Endothelial cell of umbilical vein (primary cell): ENCODE measurements around the gene FAM32A. TPM values are rescaled to one million over a fixed set of nuclear protein-coding genes. Genes with fewer than 3 reads are reported as not detected.

Source experiments
- BruUV-seq: library from RNA; stranded (reverse); fragments of 400-500 nt; replicated peaks from 2 replicates; lab custom pipeline; 2021; lab: Mats Ljungman, UMichigan
- CTCF ChIA-PET: fragments of 300-600, 350-600 bp; sonication (Branson Sonifier 250); formaldehyde crosslinking; loops from one replicate; lab custom pipeline; 2021; ENCODE audit warnings: antibody characterized with exemption, inconsistent platforms; lab: Charles Lee
- POLR2A ChIA-PET: fragments of 300-600, 350-600 bp; sonication (Branson Sonifier 250); formaldehyde crosslinking; loops from one replicate; lab custom pipeline; 2021; ENCODE audit warnings: antibody characterized with exemption, inconsistent platforms; lab: Charles Lee
- DNase-seq: peaks from one replicate; pipeline ENCODE4 v3.0.0-alpha.2; 2011; ENCODE audit warnings: low read depth, low spot score
- FAIRE-seq: peaks from 2 replicates; lab custom pipeline; 2011; peaks lifted over from hg19 to GRCh38; lab: Jason Lieb, UNC
- H2AFZ ChIP-seq: 2 replicates; pipeline ENCODE4 v1.6.0; 2012; ENCODE audit warnings: low read depth, low read length, control low read depth, inconsistent platforms
- H3K27ac ChIP-seq: 2 replicates; pipeline ENCODE4 v1.5.1; 2011; ENCODE audit warnings: low read depth, mild to moderate bottlenecking, control low read depth, low read length, moderate library complexity; ENCODE audit not compliant: insufficient read depth
- H3K27me3 ChIP-seq, 2 experiments: 2 replicates each; pipeline versions ENCODE4 v1.6.0 to v1.6.1; 2011; ENCODE audit warnings: low read length in 2 of 2, mixed read lengths in 1 of 2; ENCODE audit not compliant: control insufficient read depth in 2 of 2, insufficient read depth in 2 of 2
- H3K36me3 ChIP-seq, 2 experiments: 2 replicates in 1 of 2; 3 replicates in 1 of 2; pipeline ENCODE4 v1.5.1; 2011; ENCODE audit warnings: low read length in 2 of 2, mild to moderate bottlenecking in 1 of 2, moderate library complexity in 1 of 2; ENCODE audit not compliant: control insufficient read depth in 2 of 2, insufficient read depth in 2 of 2; ENCODE audit errors: extremely low read depth in 1 of 2
- H3K4me1 ChIP-seq: 3 replicates; pipeline ENCODE4 v1.5.1; 2011; ENCODE audit warnings: mild to moderate bottlenecking, low read length; ENCODE audit not compliant: control insufficient read depth, insufficient read depth; ENCODE audit errors: extremely low read depth
- H3K4me2 ChIP-seq: 2 replicates; pipeline ENCODE4 v1.6.1; 2011; ENCODE audit warnings: low read length, control low read depth, mixed read lengths; ENCODE audit not compliant: insufficient read depth
- H3K4me3 ChIP-seq, 3 experiments: fragments of 200-600 bp in 1 of 3; sonication (generic), shearing (Covaris generic) in 1 of 3; replicated peaks in 1 of 3; 2 replicates each; pipeline ENCODE4 v1.5.1; 2011 to 2016; ENCODE audit warnings: control low read depth in 3 of 3, low read length in 3 of 3, mild to moderate bottlenecking in 2 of 3, inconsistent platforms in 1 of 3, low read depth in 1 of 3, moderate library complexity in 1 of 3; ENCODE audit not compliant: insufficient read depth in 1 of 3
- H3K79me2 ChIP-seq: 2 replicates; pipeline ENCODE4 v1.6.0; 2012; ENCODE audit warnings: low read length, inconsistent platforms; ENCODE audit not compliant: control insufficient read depth, insufficient read depth
- H3K9ac ChIP-seq: replicated peaks from 2 replicates; pipeline ENCODE3; 2011; ENCODE audit warnings: low read length, control low read depth; ENCODE audit not compliant: insufficient read depth; ENCODE audit errors: extremely low read depth
- H3K9me1 ChIP-seq: replicated peaks from 3 replicates; pipeline ENCODE4 v1.6.0; 2011; ENCODE audit warnings: mild to moderate bottlenecking, low read length; ENCODE audit not compliant: control insufficient read depth, insufficient read depth; ENCODE audit errors: extremely low read depth
- H3K9me3 ChIP-seq: replicated peaks from 2 replicates; pipeline ENCODE4 v1.5.1; 2012; ENCODE audit warnings: low read length, inconsistent platforms; ENCODE audit not compliant: control insufficient read depth, insufficient read depth
- H4K20me1 ChIP-seq: replicated peaks from 2 replicates; pipeline ENCODE3; 2011; ENCODE audit warnings: mild to moderate bottlenecking, low read length; ENCODE audit not compliant: control insufficient read depth, insufficient read depth; ENCODE audit errors: extremely low read depth
- EZH2 ChIP-seq: IDR thresholded peaks from 2 replicates; pipeline ENCODE4 v1.6.1; 2012; ENCODE audit warnings: borderline replicate concordance, low read depth, mild to moderate bottlenecking, moderate library complexity, low read length, inconsistent platforms; ENCODE audit not compliant: severe bottlenecking
- FOS ChIP-seq: IDR thresholded peaks from 2 replicates; pipeline ENCODE4 v1.6.1; 2011; ENCODE audit warnings: mild to moderate bottlenecking, low read length, moderate library complexity, borderline replicate concordance; ENCODE audit not compliant: insufficient read depth
- GATA2 ChIP-seq: IDR thresholded peaks from 2 replicates; pipeline ENCODE4 v1.7.0; 2011; ENCODE audit warnings: low read depth, mild to moderate bottlenecking, moderate library complexity, mixed read lengths, low read length; ENCODE audit not compliant: insufficient read length, insufficient read depth
- JUN ChIP-seq: IDR thresholded peaks from 2 replicates; pipeline ENCODE4 v1.6.1; 2011; ENCODE audit warnings: borderline replicate concordance, low read depth; ENCODE audit not compliant: insufficient read length, insufficient read depth
- MYC ChIP-seq: IDR thresholded peaks from one replicate; pipeline ENCODE4 v1.6.1; 2011; ENCODE audit warnings: mild to moderate bottlenecking, low read depth, low read length
- POLR2A ChIP-seq: IDR thresholded peaks from 2 replicates; pipeline ENCODE4 v1.6.1; 2012; ENCODE audit warnings: low read depth, mild to moderate bottlenecking, control low read depth, low read length
- POLR2AphosphoS5 ChIP-seq: IDR thresholded peaks from 2 replicates; pipeline ENCODE4 v1.6.1; 2012; ENCODE audit warnings: low read depth, mild to moderate bottlenecking, control low read depth, low read length, moderate library complexity; ENCODE audit not compliant: insufficient read depth
- dilution Hi-C: fragments of 300-500 bp; cut with MboI; formaldehyde crosslinking; loops from one replicate; pipeline ENCODE4 v1.15.0; 2019; ENCODE audit warnings: low sequenced_read_pairs; ENCODE audit not compliant: extremely low pct_ligation_motif_present
- intact Hi-C: fragments of 100-400 bp; cut with micrococcal nuclease; formaldehyde crosslinking; loops from one replicate; pipeline ENCODE4 v1.10.0; 2022
- polyA plus RNA-seq, 4 experiments: library from polyadenylated mRNA; depleted of rRNA in 3 of 4; stranded (reverse) in 3 of 4; unstranded in 1 of 4; fragments of >200 nt; gene quantifications; 2 replicates each; pipeline versions ENCODE4 v1.2.1 to v1.2.3, GENCODE V29; 2011 to 2012; ENCODE audit warnings: missing spikeins in 1 of 4
- total RNA-seq: library from RNA; stranded (reverse); gene quantifications from 2 replicates; pipeline ENCODE4 v1.2.3, GENCODE V29; 2021
- TF ChIP-seq, protein P1 (sequence below): IDR thresholded peaks from 2 replicates; pipeline ENCODE4 v1.6.1; 2011; ENCODE audit not compliant: insufficient read depth, insufficient read length
- TF ChIP-seq, protein P2 (sequence below), 2 donors: IDR thresholded peaks; 1 replicate in 1 of 2; 2 replicates in 1 of 2; pipeline ENCODE4 v1.5.1; 2011; ENCODE audit warnings: low read length in 2 of 2, mild to moderate bottlenecking in 2 of 2, moderate library complexity in 2 of 2, control low read depth in 1 of 2, inconsistent platforms in 1 of 2, low read depth in 1 of 2; ENCODE audit not compliant: insufficient read depth in 1 of 2; ENCODE audit errors: extremely low read depth in 1 of 2

The FAM32A gene
- total and polyA plus RNA-seq, 2 donors (not counting 3 experiments of a cell fraction or from before 2014, with no cell fraction given): 82.8 to 130 TPM

DNA sequence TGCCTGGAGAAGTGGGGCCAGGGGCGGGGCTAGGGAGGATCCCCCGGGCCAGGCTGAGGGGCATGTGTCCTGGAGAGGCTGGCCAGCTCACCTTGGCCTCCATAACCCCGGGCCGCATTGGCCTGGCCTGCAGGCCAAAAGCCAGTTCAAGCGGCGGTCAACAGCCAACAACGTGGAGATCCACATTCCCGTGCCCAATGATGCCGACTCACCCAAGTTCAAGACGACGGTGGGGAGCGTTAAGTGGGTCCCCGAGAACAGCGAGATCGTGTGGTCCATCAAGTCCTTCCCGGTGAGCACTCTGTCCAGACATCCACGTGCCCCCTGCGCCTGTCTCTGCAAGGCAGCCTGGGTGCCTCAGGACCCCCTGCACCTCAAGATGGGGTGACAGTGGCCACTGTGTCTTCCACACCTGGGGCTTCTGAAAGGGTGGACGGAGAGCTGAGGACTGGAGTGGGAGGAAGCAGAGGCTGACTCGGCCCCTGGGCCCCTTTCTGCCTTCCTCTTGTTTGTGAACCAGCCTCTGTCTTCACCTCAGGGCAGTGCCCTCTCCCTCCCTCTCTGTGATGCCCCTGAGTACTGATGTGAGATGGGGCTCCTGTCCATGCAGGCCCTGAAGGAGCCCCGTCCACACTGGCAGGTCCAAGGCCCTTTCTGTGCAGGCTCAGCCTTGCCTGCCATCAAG lies 43.6 kb downstream of the FAM32A start:
- POLR2A ChIA-PET: no interaction called here

More for the DNA sequence above, 43.6 kb downstream of the FAM32A start:
- BruUV-seq: no TSS peak
- Histone ChIP-seq H3K4me1 (no peaks in the 10 kb centered on the region), H3K9me3 (no peaks in the 10 kb centered on the region), H3K4me2 (no peak overlapping the region), H3K79me2 (no peaks in the 10 kb centered on the region), H3K27ac (no peak overlapping the region), H3K9ac (no peak overlapping the region), H4K20me1 (no peaks in the 10 kb centered on the region), H2AFZ (no peak overlapping the region), H3K9me1 (no peaks in the 10 kb centered on the region), H3K36me3 (peaks cover 5 to 69% of the 10 kb centered on the region in 2 experiments), H3K4me3 (no peak overlapping the region), H3K27me3 (no peaks in the 10 kb centered on the region)
- CTCF ChIA-PET: no interaction called here
- no peak for FAIRE-seq
- dilution Hi-C loops (no loop called here), intact Hi-C loops (no loop called here)
- no peak for DNase-seq
- TF ChIP-seq EZH2 (no peak), POLR2A (no peak), MYC (no peak), JUN (no peak), POLR2AphosphoS5 (no peak), FOS (no peak), GATA2 (no peak)
- TF ChIP-seq, protein P1, sequence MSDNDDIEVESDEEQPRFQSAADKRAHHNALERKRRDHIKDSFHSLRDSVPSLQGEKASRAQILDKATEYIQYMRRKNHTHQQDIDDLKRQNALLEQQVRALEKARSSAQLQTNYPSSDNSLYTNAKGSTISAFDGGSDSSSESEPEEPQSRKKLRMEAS: no peak
- TF ChIP-seq, protein P2, sequence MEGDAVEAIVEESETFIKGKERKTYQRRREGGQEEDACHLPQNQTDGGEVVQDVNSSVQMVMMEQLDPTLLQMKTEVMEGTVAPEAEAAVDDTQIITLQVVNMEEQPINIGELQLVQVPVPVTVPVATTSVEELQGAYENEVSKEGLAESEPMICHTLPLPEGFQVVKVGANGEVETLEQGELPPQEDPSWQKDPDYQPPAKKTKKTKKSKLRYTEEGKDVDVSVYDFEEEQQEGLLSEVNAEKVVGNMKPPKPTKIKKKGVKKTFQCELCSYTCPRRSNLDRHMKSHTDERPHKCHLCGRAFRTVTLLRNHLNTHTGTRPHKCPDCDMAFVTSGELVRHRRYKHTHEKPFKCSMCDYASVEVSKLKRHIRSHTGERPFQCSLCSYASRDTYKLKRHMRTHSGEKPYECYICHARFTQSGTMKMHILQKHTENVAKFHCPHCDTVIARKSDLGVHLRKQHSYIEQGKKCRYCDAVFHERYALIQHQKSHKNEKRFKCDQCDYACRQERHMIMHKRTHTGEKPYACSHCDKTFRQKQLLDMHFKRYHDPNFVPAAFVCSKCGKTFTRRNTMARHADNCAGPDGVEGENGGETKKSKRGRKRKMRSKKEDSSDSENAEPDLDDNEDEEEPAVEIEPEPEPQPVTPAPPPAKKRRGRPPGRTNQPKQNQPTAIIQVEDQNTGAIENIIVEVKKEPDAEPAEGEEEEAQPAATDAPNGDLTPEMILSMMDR (IDR thresholded peaks at IDR 0.05; ENCODE audit: extremely low read depth in 1 of 2, insufficient read depth in 1 of 2, low read depth in 1 of 2, low read length in 2 of 2): no peak
